Measurements from ENCODE around the gene PSMC5.

PSMC5 gene

GRCh38 chr17:63820963-63821561 is 6.2 kb upstream of the PSMC5 start:
- DNase-seq (ENCODE audit: low read depth) = no peak

- DNase-seq (ENCODE audit: low read depth) = no peak
Measured at GRCh38 chr17:63821804-63822203, 5.4 kb upstream of the PSMC5 start.

GRCh38 chr17:63822537-63822936 is 4.7 kb upstream of the PSMC5 start:
- DNase-seq (ENCODE audit: low read depth) = no peak

GRCh38 chr17:63823659-63824331 is 3.4 kb upstream of the PSMC5 start:
- DNase-seq (ENCODE audit: low read depth) = no peak

- no peak for DNase-seq (ENCODE audit: low read depth)
Measured at GRCh38 chr17:63824362-63824761, 2.9 kb upstream of the PSMC5 start.

- DNase-seq (ENCODE audit: low read depth) = no peak
Measured at GRCh38 chr17:63826468-63827001, 696 bp upstream of the PSMC5 start.

GRCh38 chr17:63827801-63828221 is 580 bp downstream of the PSMC5 start:
- DNase-seq (ENCODE audit: low read depth) = no peak

GRCh38 chr17:63828936-63829335 is 1.7 kb downstream of the PSMC5 start:
- no peak for DNase-seq (ENCODE audit: low read depth)

- no peak for DNase-seq (ENCODE audit: low read depth)
Measured at GRCh38 chr17:63830278-63830677, 3.0 kb downstream of the PSMC5 start.

- DNase-seq (ENCODE audit: low read depth) = no peak
Measured at GRCh38 chr17:63830904-63831491, 3.8 kb downstream of the PSMC5 start.

- no peak for DNase-seq (ENCODE audit: low read depth)
Measured at GRCh38 chr17:63831505-63831904, 4.3 kb downstream of the PSMC5 start.

- no peak for DNase-seq (ENCODE audit: low read depth)
Measured at GRCh38 chr17:63832014-63832413, 4.8 kb downstream of the PSMC5 start.

- no peak for DNase-seq (ENCODE audit: low read depth)
Measured at GRCh38 chr17:63832455-63832854, 5.2 kb downstream of the PSMC5 start.

GRCh38 chr17:63833026-63833740 is 6.0 kb downstream of the PSMC5 start:
- no peak for DNase-seq (ENCODE audit: low read depth)

- no peak for DNase-seq (ENCODE audit: low read depth)
Measured at GRCh38 chr17:63833741-63834373, 6.6 kb downstream of the PSMC5 start.

- no peak for DNase-seq (ENCODE audit: low read depth)
Measured at GRCh38 chr17:63834431-63835166, 7.4 kb downstream of the PSMC5 start.

GRCh38 chr17:63835167-63835720 is 8.0 kb downstream of the PSMC5 start:
- DNase-seq (ENCODE audit: low read depth) = no peak

- no peak for DNase-seq (ENCODE audit: low read depth)
Measured at GRCh38 chr17:63836811-63837210, 9.6 kb downstream of the PSMC5 start.

- no peak for DNase-seq (ENCODE audit: low read depth)
Measured at GRCh38 chr17:63837480-63837879, 10.2 kb downstream of the PSMC5 start.

- DNase-seq (ENCODE audit: low read depth) = no peak
Measured at GRCh38 chr17:63837962-63838600, 10.8 kb downstream of the PSMC5 start.

Measured in stimulated activated CD8-positive, alpha-beta memory T cell treated with anti-CD3 and anti-CD28 coated beads, Interleukin-12 subunit alpha, Interleukin-12 subunit beta, amount 100 ng/mL, for 1 hour (primary cell).